Stomach smooth muscle (tissue), 2 donors: ENCODE data around the gene COTL1.

Source experiments
- H3K27ac ChIP-seq: one replicate; pipeline ENCODE4 v1.7.0; 2013; ENCODE audit warnings: mild to moderate bottlenecking, low read length, inconsistent platforms
- H3K27me3 ChIP-seq, 2 donors: one replicate each; pipeline ENCODE4 v1.7.0; 2013; ENCODE audit warnings: low read length in 2 of 2; ENCODE audit not compliant: insufficient read depth in 2 of 2, control insufficient read depth in 1 of 2
- H3K36me3 ChIP-seq, 2 donors: one replicate each; pipeline ENCODE4 v1.7.0; 2013; ENCODE audit warnings: low read length in 2 of 2; ENCODE audit not compliant: control insufficient read depth in 2 of 2, insufficient read depth in 2 of 2
- H3K4me1 ChIP-seq: one replicate; pipeline ENCODE4 v1.7.0; 2013; ENCODE audit warnings: low read length; ENCODE audit not compliant: control insufficient read depth, insufficient read depth
- H3K4me3 ChIP-seq, 2 donors: one replicate each; pipeline ENCODE4 v1.7.0; 2013; ENCODE audit warnings: low read length in 2 of 2
- H3K9ac ChIP-seq, 2 donors: one replicate each; pipeline ENCODE4 v1.7.0; 2013; ENCODE audit warnings: low read length in 2 of 2, mild to moderate bottlenecking in 1 of 2
- H3K9me3 ChIP-seq, 2 donors: one replicate each; pipeline ENCODE4 v1.7.0; 2013; ENCODE audit warnings: low read length in 2 of 2; ENCODE audit not compliant: control insufficient read depth in 2 of 2
- donor health status: healthy.
- donor health status: Pancreatic carcinoma.

The COTL1 gene

GRCh38 chr16:84517366-84517765, 100.5 kb downstream of the COTL1 start:
- no peak overlapping the region for H3K27ac ChIP-seq

More at GRCh38 chr16:84517366-84517765, 100.5 kb downstream of the COTL1 start:
- H3K9me3 ChIP-seq: peaks cover 0 to under 1% of the 10 kb centered on the region in 2 donors
- H3K4me3 ChIP-seq: no peak overlapping the region
- H3K4me1 ChIP-seq: no peaks in the 10 kb centered on the region
- H3K36me3 ChIP-seq: no peaks in the 10 kb centered on the region
- H3K27me3 ChIP-seq: no peaks in the 10 kb centered on the region
- no peak overlapping the region for H3K9ac ChIP-seq
